Brain microvascular endothelial cell (primary cell): Measurements from ENCODE around the gene TNFAIP8L3.

ENCODE experiments used
- DNase-seq: peaks from one replicate; pipeline ENCODE4 v3.0.0-alpha.2; 2020
- H3K27ac ChIP-seq: fragments of 250-450 bp; sonication (Bioruptor Pico); 2 replicates; pipeline ENCODE4 v1.5.1; 2020; ENCODE audit warnings: mild to moderate bottlenecking, moderate library complexity
- H3K27me3 ChIP-seq: fragments of 250-450 bp; sonication (Bioruptor Pico); replicated peaks from 2 replicates; pipeline ENCODE4 v1.5.1; 2020; ENCODE audit warnings: mild to moderate bottlenecking
- H3K36me3 ChIP-seq: fragments of 250-450 bp; sonication (Bioruptor Pico); replicated peaks from 2 replicates; pipeline ENCODE4 v1.5.1; 2020; ENCODE audit warnings: mild to moderate bottlenecking
- H3K4me3 ChIP-seq: 2 replicates; pipeline ENCODE4 v1.5.1; 2011; ENCODE audit warnings: low read depth, mild to moderate bottlenecking, control low read depth, low read length, moderate library complexity
- CTCF ChIP-seq: IDR thresholded peaks from 2 replicates; pipeline ENCODE4 v1.5.1; 2011; ENCODE audit warnings: low read depth, mild to moderate bottlenecking, moderate library complexity, low read length, control low read depth, inconsistent platforms; ENCODE audit errors: missing control alignments
- in situ Hi-C: cut with HindIII; loops from 2 replicates; pipeline ENCODE4 v1.10.0; 2017; ENCODE audit warnings: low sequenced_read_pairs, low pct_ligation_motif_present

The TNFAIP8L3 gene

GRCh38 chr15:51074926-51075325 lies 19.8 kb downstream of the TNFAIP8L3 start:
- DNase-seq, result no peak
- in situ Hi-C loops, result no loop called here
- Histone ChIP-seq H3K4me3 (no peak overlapping the region), H3K27me3 (no peaks in the 10 kb centered on the region), H3K27ac (no peak overlapping the region), H3K36me3 (no peaks in the 10 kb centered on the region)
- TF ChIP-seq CTCF, result no peak

DNA sequence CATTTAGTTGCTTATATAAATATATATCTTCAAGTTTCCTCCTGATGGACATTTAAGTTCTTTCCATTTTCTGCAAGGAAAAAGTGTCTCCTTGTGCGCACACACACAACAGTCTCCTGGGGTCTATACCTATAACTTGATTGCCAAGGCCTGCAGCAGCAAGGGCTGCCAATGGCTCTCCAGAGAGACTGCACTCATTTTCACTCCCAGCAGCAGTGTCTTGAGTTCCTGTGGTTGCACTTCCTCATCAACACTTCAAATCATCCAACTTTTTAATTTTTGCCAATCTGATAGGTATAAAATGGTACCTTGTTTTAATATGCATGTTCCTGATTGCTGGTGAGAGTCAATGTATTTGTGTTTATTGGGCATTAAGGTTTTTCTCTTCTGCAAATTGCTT lies 23.1 kb downstream of the TNFAIP8L3 start:
- Histone ChIP-seq H3K27me3 (no peaks in the 10 kb centered on the region), H3K4me3 (no peak overlapping the region), H3K27ac (no peak overlapping the region), H3K36me3 (no peaks in the 10 kb centered on the region)
- in situ Hi-C loops, result no loop called here
- no peak for TF ChIP-seq CTCF
- DNase-seq, result no peak

- TF ChIP-seq CTCF, result no peak
- DNase-seq, result no peak
Measured at GRCh38 chr15:51069983-51070382, 24.7 kb downstream of the TNFAIP8L3 start.

DNA sequence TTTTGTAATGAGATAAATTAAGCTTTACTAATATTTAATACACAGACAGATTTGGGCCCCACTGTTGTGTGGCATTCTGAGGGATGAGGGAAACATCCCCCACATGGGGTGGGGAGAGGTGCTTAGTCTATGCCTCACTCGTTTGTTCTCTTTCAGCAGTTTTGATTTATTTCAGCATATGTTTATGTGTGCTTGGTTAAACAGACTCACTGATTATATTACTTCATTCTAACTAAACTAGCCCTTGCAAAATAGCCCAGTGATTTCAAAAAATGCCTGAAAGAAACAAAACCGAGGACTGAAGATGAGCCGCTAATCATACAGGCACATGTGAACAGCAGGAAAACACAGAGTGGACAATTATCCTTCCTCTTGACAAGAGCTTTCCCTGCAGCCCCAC lies 27.2 kb downstream of the TNFAIP8L3 start:
- no peak overlapping the region for H3K4me3 ChIP-seq
- no peaks in the 10 kb centered on the region for H3K36me3 ChIP-seq
- in situ Hi-C loops, result no loop called here
- no peak for TF ChIP-seq CTCF
- no peak overlapping the region for H3K27ac ChIP-seq
- no peaks in the 10 kb centered on the region for H3K27me3 ChIP-seq
- DNase-seq, result no peak

More at GRCh38 chr15:51069983-51070382, 24.7 kb downstream of the TNFAIP8L3 start:
- no peaks in the 10 kb centered on the region for H3K27me3 ChIP-seq
- no peak overlapping the region for H3K4me3 ChIP-seq
- H3K36me3 ChIP-seq, result no peaks in the 10 kb centered on the region
- in situ Hi-C loops, result no loop called here
- H3K27ac ChIP-seq, result no peak overlapping the region

GRCh38 chr15:51065781-51066180 lies 28.9 kb downstream of the TNFAIP8L3 start:
- Histone ChIP-seq H3K4me3 (no peak overlapping the region), H3K36me3 (no peaks in the 10 kb centered on the region), H3K27ac (no peak overlapping the region), H3K27me3 (no peaks in the 10 kb centered on the region)
- DNase-seq, result no peak
- no peak for TF ChIP-seq CTCF
- in situ Hi-C loops, result no loop called here

DNA sequence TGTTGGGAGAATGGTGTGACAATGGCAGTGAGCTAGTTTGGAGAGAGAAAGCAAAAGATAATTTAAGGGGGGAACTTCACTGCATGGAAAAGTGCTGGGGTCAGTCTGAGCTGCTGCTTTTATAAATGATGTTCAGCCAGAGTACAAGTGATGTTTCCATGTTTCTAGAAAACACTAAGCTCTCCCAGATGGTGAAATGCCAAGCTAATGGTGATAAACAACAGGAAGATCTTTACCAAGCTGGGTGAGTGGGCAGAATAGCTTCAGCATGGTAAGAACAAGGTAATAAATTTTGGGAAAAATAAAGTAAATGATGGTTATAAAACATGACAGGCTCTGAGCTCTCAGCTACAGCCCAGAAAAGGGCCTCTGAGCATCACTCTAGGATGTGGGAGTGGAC lies 29.4 kb downstream of the TNFAIP8L3 start:
- DNase-seq, result no peak
- in situ Hi-C loops, result no loop called here
- Histone ChIP-seq H3K27ac (no peak overlapping the region), H3K4me3 (no peak overlapping the region), H3K36me3 (no peaks in the 10 kb centered on the region), H3K27me3 (no peaks in the 10 kb centered on the region)
- TF ChIP-seq CTCF, result no peak
